GM23338 (cell line): Measurements from ENCODE around the gene CFAP299. TPM values are rescaled to one million over a fixed set of nuclear protein-coding genes. Genes with fewer than 3 reads are reported as not detected.

Experiments used
- ATAC-seq: fragments of 200-7000 bp; cut with Tn5 transposase; 3 replicates; pipeline ENCODE4 v1.9.1; 2020
- DNase-seq: peaks from one replicate; pipeline ENCODE4 v3.0.0-alpha.2; 2015; ENCODE audit warnings: low spot score
- H2AFZ ChIP-seq: fragments of 200-600 bp; sonication (generic); 2 replicates; pipeline ENCODE4 v1.8.0; 2016; ENCODE audit warnings: antibody characterized with exemption, mild to moderate bottlenecking, moderate library complexity
- H3F3A ChIP-seq: fragments of 200-600 bp; sonication (generic); replicated peaks from 2 replicates; pipeline ENCODE4 v1.8.0; 2017; ENCODE audit warnings: antibody characterized with exemption, mixed run types, low read depth
- H3K27ac ChIP-seq: fragments of 200-600 bp; sonication (generic); 2 replicates; pipeline ENCODE4 v1.6.1; 2016; ENCODE audit warnings: low read depth
- H3K27me3 ChIP-seq: fragments of 200-600 bp; sonication (generic); 2 replicates; pipeline ENCODE4 v1.8.0; 2016; ENCODE audit warnings: mild to moderate bottlenecking, mixed run types, moderate library complexity; ENCODE audit not compliant: insufficient read depth
- H3K36me3 ChIP-seq: fragments of 200-600 bp; sonication (generic); 2 replicates; pipeline ENCODE4 v1.8.0; 2016; ENCODE audit warnings: mild to moderate bottlenecking; ENCODE audit not compliant: insufficient read depth
- H3K4me1 ChIP-seq: fragments of 200-600 bp; sonication (generic); 2 replicates; pipeline ENCODE4 v1.8.0; 2016; ENCODE audit warnings: mild to moderate bottlenecking, moderate library complexity; ENCODE audit not compliant: insufficient read depth
- H3K4me2 ChIP-seq: fragments of 200-600 bp; sonication (generic); 2 replicates; pipeline ENCODE4 v1.7.1; 2017; ENCODE audit warnings: mixed run types
- H3K4me3 ChIP-seq: fragments of 200-600 bp; sonication (generic); 2 replicates; pipeline ENCODE4 v1.6.1; 2016; ENCODE audit warnings: mixed run types
- H3K79me2 ChIP-seq: fragments of 200-600 bp; sonication (generic); replicated peaks from 2 replicates; pipeline ENCODE4 v1.8.0; 2017; ENCODE audit warnings: mild to moderate bottlenecking; ENCODE audit not compliant: insufficient read depth
- H3K9me2 ChIP-seq: fragments of 200-600 bp; sonication (generic); 2 replicates; pipeline ENCODE4 v1.8.0; 2017; ENCODE audit not compliant: insufficient read depth
- H4K20me1 ChIP-seq: fragments of 200-600 bp; sonication (generic); replicated peaks from 2 replicates; pipeline ENCODE4 v1.8.0; 2017; ENCODE audit warnings: mild to moderate bottlenecking; ENCODE audit not compliant: insufficient read depth
- H3K27ac Mint-ChIP-seq: 2 replicates; pipeline ENCODE4 v1.8.0; 2020; ENCODE audit warnings: inconsistent platforms, mild to moderate bottlenecking, moderate library complexity, mixed read lengths
- H3K27me3 Mint-ChIP-seq: 3 replicates; pipeline ENCODE4 v1.8.0; 2022; ENCODE audit warnings: low read depth, mild to moderate bottlenecking, moderate library complexity, mixed read lengths, inconsistent platforms; ENCODE audit not compliant: insufficient read depth, poor library complexity
- H3K36me3 Mint-ChIP-seq: 3 replicates; pipeline ENCODE4 v1.8.0; 2021; ENCODE audit warnings: low read depth, mild to moderate bottlenecking, inconsistent platforms, moderate library complexity, mixed read lengths
- H3K4me1 Mint-ChIP-seq: 3 replicates; pipeline ENCODE4 v1.8.0; 2020; ENCODE audit warnings: mild to moderate bottlenecking, inconsistent platforms, mixed read lengths
- H3K4me3 Mint-ChIP-seq: 3 replicates; pipeline ENCODE4 v1.8.0; 2021; ENCODE audit warnings: moderate library complexity, mild to moderate bottlenecking, inconsistent platforms, mixed read lengths
- H3K9me3 Mint-ChIP-seq: 3 replicates; pipeline ENCODE4 v1.8.0; 2020; ENCODE audit warnings: moderate library complexity, mild to moderate bottlenecking, inconsistent platforms, mixed read lengths
- CREB1 ChIP-seq: fragments of 250-450 bp; sonication (Bioruptor Pico); IDR thresholded peaks from 2 replicates; pipeline ENCODE4 v1.5.0; 2020; ENCODE audit warnings: low read depth, mild to moderate bottlenecking, moderate library complexity
- CTCF ChIP-seq, 2 experiments: fragments of 200-600 bp in 1 of 2; sonication (generic) in 1 of 2; conservative IDR thresholded peaks; 2 replicates each; pipeline versions ENCODE4 v1.5.1 to v1.6.1; 2016 to 2017; ENCODE audit warnings: antibody characterized with exemption in 2 of 2, low read depth in 2 of 2, mild to moderate bottlenecking in 2 of 2, moderate library complexity in 1 of 2
- ETS1 ChIP-seq: IDR thresholded peaks from 2 replicates; pipeline ENCODE4 v1.6.1; 2016; ENCODE audit warnings: antibody characterized with exemption
- EZH2 ChIP-seq: fragments of 200-600 bp; sonication (generic); IDR thresholded peaks from one replicate; pipeline ENCODE4 v1.8.0; 2017; ENCODE audit warnings: antibody characterized with exemption, mild to moderate bottlenecking, low read depth; ENCODE audit not compliant: unreplicated experiment
- EZH2phosphoT487 ChIP-seq: fragments of 200-600 bp; sonication (generic); IDR thresholded peaks from one replicate; pipeline ENCODE4 v1.8.1; 2018; ENCODE audit warnings: antibody characterized with exemption; ENCODE audit not compliant: unreplicated experiment
- JUNB ChIP-seq: IDR thresholded peaks from one replicate; pipeline ENCODE4 v1.6.1; 2016; ENCODE audit warnings: antibody characterized with exemption; ENCODE audit not compliant: unreplicated experiment
- NANOG ChIP-seq: IDR thresholded peaks from 2 replicates; pipeline ENCODE4 v1.6.1; 2016; ENCODE audit warnings: antibody characterized with exemption, borderline replicate concordance
- POLR2AphosphoS5 ChIP-seq: IDR thresholded peaks from 2 replicates; pipeline ENCODE4 v1.6.1; 2016; ENCODE audit warnings: antibody characterized with exemption, low read depth
- REST ChIP-seq: IDR thresholded peaks from one replicate; pipeline ENCODE4 v1.6.1; 2018; ENCODE audit warnings: antibody characterized with exemption; ENCODE audit not compliant: unreplicated experiment
- STAT1 ChIP-seq: IDR thresholded peaks from one replicate; pipeline ENCODE4 v1.6.1; 2016; ENCODE audit warnings: antibody characterized with exemption; ENCODE audit not compliant: unreplicated experiment
- ZNF114 ChIP-seq: fragments of 250-450 bp; sonication (Bioruptor Pico); IDR thresholded peaks from 2 replicates; pipeline ENCODE4 v1.5.0; 2020; ENCODE audit warnings: mild to moderate bottlenecking, moderate library complexity
- ZNF331 ChIP-seq: fragments of 250-450 bp; sonication (Bioruptor Pico); IDR thresholded peaks from 2 replicates; pipeline ENCODE4 v1.5.0; 2020; ENCODE audit warnings: low read depth, mild to moderate bottlenecking, moderate library complexity
- ZNF462 ChIP-seq: fragments of 250-450 bp; sonication (Bioruptor Pico); IDR thresholded peaks from 2 replicates; pipeline ENCODE4 v1.5.0; 2020; ENCODE audit warnings: mild to moderate bottlenecking, moderate library complexity
- polyA plus RNA-seq: library from polyadenylated mRNA; unstranded; fragments of >200 nt; fragmentation: Nextera tagmentation; extraction: Ambion mirVana; gene quantifications from 2 replicates; pipeline ENCODE4 v1.2.1, GENCODE V29; 2016
- total RNA-seq: library from RNA; depleted of rRNA; stranded (reverse); fragments of >200 nt; shearing (Covaris generic); gene quantifications from 2 replicates; pipeline ENCODE4 v1.2.3, GENCODE V29; 2014

CFAP299 gene
- total and polyA plus RNA-seq, 2 experiments from 2014 or later = not detected

GRCh38 chr4:80615099-80615498, 279.6 kb downstream of the CFAP299 start:
- Histone ChIP-seq H4K20me1 (no peaks in the 10 kb centered on the region), H2AFZ (no peak overlapping the region), H3K79me2 (no peaks in the 10 kb centered on the region), H3K4me1 (peaks cover 11% of the 10 kb centered on the region), H3K27ac (no peak overlapping the region), H3K36me3 (no peaks in the 10 kb centered on the region), H3K9me2 (no peaks in the 10 kb centered on the region), H3K4me3 (no peak overlapping the region), H3K4me2 (no peak overlapping the region), H3F3A (no peaks in the 10 kb centered on the region), H3K27me3 (no peaks in the 10 kb centered on the region)
- H3K4me1 Mint-ChIP-seq = peaks cover 7% of the 10 kb centered on the region
- no peak for TF ChIP-seq REST
- TF ChIP-seq CREB1 = no peak
- no peak for TF ChIP-seq JUNB
- no peak for TF ChIP-seq CTCF (conservative IDR thresholded peaks at IDR 0.05; ENCODE audit: low read depth in 2 of 2)
- TF ChIP-seq ZNF114 = no peak
- no peak for TF ChIP-seq NANOG
- no peak for TF ChIP-seq ZNF462
- no peak for TF ChIP-seq POLR2AphosphoS5
- no peak for TF ChIP-seq EZH2phosphoT487
- TF ChIP-seq ETS1 = no peak
- TF ChIP-seq ZNF331 = no peak
- no peak for TF ChIP-seq STAT1
- TF ChIP-seq EZH2 = no peak
- ATAC-seq = no peak
- no peaks in the 10 kb centered on the region for H3K36me3 Mint-ChIP-seq
- H3K9me3 Mint-ChIP-seq = no peaks in the 10 kb centered on the region
- H3K27me3 Mint-ChIP-seq = no peaks in the 10 kb centered on the region
- DNase-seq = no peak
- H3K27ac Mint-ChIP-seq = no peak overlapping the region
- H3K4me3 Mint-ChIP-seq = no peak overlapping the region
